GM21515 (cell line): ENCODE measurements around the gene RUSC2.
"Not testable (repeated sequence)": the region's sequence is repeated elsewhere in the genome, so short reads cannot be mapped to it uniquely, and the experiment has no call there.

Source experiments
- ATAC-seq: cut with Tn5 transposase; IDR thresholded peaks from one replicate; pipeline ENCODE4 v1.9.1; 2021; ENCODE audit not compliant: unreplicated experiment

The RUSC2 gene

DNA sequence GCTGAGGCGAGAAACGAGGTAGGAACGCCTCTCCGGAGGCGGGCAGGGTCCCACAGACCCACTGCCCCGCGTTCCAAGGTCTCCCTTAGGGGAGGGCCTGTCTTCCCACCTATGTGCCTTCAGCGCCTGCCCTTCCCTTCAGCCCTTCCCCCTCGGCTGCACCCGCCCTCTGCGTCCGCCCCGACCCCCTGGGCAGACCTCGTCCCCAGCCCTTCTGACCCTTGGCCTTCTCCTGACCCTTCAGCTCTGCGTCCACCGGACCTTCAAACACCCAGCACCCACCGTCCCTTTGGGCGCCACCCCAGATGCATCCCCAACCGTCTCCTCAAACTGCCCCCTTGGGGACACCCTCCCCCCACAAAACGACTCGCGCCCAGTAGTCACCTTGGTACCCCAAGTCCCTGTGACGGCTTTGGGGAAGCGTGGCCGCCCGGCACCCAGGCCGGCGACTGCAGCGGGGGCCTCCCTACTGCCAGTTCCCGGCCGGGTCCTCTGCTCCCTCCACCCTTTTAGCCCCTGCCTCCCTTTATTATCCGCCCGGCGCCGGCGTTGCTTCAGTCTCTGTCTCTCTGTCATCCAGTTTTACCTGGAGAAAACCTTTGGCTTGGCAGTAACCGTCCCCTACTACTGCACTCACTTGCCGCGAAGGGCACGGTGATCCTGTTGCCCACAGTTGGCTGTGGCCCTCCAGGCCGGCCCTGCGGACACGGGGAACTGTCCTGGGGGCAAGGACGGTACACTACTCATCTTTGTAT is 421 bp downstream of the RUSC2 start:
- no peak for ATAC-seq

GRCh38 chr9:35490910-35491465 is 1.1 kb downstream of the RUSC2 start:
- ATAC-seq = no peak

DNA sequence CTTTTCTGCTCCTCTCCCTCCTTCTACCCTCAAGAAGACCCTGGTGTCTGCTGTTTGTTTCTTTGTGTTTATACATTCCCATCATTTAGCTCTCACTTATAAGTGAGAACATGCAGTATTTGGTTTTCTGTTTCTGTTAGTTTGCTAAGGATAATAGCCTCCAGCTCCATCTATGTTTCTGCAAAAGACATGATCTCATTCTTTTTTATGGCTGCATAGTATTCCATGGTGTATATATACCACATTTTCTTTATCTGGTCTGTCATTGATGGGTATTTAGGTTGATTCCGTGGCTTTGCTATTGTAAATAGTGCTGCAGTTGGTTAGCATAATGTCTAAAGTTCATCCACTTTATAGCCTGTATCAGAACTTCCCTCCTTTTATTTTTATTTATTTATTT is 3.2 kb downstream of the RUSC2 start:
- not testable (repeated sequence) for ATAC-seq

DNA sequence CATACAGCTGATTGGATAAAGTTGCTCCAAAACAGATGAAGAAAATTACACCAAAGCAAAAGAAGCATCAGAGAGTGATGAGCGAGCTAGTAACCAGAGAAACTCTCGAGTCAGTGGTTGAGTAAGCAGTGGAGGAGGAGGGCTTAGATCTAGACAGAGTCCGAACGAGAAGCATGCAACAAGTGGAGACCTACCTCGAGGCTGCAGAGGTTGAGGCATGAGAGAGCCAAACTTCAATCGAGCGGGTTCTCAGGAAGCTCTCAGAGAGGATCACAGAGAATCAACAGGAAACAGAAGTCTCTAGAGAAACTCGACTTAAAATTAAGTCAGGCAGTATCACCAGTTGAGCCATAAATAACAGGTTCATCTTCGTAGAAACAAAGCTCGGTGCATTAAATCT is 6.1 kb downstream of the RUSC2 start:
- no peak for ATAC-seq

GRCh38 chr9:35498245-35498644 is 8.3 kb downstream of the RUSC2 start:
- ATAC-seq = not testable (repeated sequence)

GRCh38 chr9:35499029-35499700 is 9.3 kb downstream of the RUSC2 start:
- ATAC-seq = no peak

DNA sequence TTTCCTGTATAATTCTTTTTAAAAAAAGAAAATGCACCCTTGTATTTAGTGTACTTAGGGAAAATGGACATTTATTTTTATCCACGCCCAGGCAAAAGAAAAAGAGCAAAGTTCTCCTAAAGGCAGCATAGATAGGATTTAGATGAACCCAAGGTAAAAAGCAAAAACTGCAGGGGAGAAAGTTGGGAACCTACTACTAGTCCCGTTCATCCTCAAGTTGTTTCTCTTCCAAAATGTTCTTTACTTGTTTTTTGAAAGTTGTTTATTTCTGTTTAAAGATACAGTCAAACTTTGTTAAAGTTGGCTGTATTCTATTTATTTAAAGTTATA is 9.8 kb downstream of the RUSC2 start:
- ATAC-seq = no peak

GRCh38 chr9:35500130-35500748 is 10.3 kb downstream of the RUSC2 start:
- ATAC-seq = no peak

GRCh38 chr9:35501946-35502345 is 12.0 kb downstream of the RUSC2 start:
- ATAC-seq = no peak

DNA sequence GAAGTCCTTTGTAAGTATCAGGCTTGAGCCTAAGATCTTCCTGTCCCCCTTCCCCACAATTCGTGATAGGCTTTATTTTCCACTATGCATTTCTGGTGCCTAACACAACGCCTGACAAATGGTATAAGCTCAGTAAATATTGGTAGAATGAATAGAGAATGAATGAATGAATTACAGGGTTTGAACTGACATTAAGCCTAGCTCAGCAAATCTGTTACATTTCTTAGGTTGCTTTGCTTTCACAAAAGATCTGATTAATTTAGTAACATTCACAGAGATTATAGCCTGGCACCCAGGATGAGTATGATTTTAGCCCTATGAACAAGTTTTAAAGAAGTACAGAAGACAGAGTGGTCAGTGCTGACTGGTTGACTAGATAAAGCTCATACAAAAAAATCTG is 16.4 kb downstream of the RUSC2 start:
- no peak for ATAC-seq

- no peak for ATAC-seq
Measured at GRCh38 chr9:35508069-35508468, 18.2 kb downstream of the RUSC2 start.

GRCh38 chr9:35510383-35510753 is 20.5 kb downstream of the RUSC2 start:
- no peak for ATAC-seq

DNA sequence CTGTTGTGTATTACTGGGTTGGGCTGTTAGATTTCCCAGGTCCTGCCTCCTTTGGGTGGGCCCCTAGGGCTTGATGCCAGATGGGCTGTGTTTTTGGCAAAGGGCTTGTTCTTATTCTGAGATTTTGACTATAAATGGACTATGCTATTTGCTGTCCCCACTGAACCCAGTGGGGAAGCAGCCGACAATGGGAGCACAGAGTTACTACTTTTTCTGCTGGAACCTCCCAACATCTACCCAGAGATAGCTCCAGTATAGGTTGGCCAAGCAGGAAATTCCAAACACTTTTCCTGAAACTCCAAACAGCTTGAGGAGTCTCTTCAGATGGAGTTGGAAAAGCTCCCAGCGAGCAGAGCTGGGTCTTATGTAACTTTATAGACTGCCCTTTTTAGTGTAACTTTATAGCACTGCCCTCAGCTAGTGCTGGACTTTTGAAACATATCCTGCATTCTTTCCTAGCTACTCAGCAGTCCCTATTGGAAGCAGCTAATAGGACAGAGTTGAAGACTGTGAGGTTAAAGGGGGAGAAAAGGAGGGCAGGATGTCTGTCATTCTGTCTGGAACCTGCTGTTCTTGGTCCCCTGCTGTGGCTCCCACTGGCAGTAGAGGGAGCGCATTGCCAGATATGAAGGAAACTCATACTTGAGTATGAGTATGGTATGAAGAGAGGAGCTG is 21.0 kb downstream of the RUSC2 start:
- no peak for ATAC-seq

DNA sequence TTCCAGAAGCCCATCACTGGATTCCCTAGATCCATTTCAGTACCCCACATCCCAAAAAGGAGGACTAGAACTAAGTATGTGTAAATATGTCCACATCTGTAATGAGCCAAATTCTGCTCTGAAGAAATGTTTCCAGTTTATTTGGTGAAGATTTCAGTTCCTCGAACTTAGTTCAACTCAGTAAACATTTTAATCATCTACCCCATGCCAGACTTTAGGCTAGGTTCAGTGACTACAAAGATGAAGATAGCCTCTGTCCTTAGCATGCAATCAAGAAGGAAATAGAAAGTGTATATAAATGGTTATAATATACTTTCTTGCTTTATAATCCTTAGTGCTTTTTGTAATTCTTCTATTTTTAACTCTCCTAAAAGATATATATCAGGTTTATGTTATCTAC is 21.5 kb downstream of the RUSC2 start:
- no peak for ATAC-seq

DNA sequence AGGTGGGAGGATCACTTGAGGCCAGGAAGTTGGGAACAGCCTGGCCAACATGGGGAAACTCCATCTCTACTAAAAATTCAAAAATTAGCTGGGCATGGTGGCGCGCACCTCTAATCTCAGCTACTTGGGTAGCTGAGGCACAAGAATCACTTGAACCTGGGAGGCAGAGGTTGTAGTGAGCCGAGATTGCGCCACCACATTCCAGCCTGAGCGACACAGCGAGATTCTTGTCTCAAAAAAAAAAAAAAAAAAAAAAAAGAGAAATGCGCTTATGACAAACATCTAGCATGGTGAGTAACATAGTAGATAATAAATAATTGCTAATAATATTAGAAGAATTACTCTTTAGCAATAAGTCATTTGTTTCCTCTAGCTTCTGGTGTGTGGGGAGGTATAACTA is 25.9 kb downstream of the RUSC2 start:
- ATAC-seq = no peak

DNA sequence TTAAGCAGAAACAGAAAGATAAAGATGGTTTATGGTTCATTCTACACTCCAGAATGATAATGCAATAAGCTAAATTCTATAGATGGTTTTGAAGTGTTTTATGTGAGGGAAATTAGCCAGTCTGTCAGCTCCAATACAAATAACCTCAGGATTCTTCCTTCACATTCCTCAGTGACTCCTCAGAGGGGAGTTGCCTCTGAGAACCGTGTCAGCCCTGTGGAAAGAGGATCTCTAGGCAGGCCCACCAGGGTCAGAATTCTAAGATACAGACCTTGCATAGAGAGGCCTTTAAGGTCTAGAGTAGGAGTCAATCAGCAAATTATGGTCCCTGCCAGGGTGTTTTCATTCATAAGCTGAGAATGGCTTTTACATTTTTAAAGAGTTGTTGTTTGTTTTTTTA is 26.6 kb downstream of the RUSC2 start:
- no peak for ATAC-seq

DNA sequence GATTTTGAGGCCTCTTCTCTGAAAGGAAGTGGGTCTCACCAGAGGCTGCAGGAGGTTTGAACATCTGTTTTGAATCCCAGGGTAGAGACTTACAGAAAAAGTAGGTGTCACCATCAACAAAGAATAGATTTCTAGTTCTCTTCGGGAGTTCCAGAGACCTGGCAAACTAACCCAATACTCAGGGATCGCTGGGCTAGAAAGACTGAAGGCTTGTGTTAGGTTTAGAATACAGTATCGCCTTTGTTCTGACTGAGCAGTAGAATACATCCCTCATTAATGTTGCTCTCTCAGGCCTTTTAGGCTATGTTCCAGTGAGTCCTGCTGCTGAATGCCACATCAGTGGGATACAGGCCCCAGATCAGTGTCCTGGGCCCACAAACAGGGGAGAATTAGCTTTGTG is 27.2 kb downstream of the RUSC2 start:
- ATAC-seq = no peak

DNA sequence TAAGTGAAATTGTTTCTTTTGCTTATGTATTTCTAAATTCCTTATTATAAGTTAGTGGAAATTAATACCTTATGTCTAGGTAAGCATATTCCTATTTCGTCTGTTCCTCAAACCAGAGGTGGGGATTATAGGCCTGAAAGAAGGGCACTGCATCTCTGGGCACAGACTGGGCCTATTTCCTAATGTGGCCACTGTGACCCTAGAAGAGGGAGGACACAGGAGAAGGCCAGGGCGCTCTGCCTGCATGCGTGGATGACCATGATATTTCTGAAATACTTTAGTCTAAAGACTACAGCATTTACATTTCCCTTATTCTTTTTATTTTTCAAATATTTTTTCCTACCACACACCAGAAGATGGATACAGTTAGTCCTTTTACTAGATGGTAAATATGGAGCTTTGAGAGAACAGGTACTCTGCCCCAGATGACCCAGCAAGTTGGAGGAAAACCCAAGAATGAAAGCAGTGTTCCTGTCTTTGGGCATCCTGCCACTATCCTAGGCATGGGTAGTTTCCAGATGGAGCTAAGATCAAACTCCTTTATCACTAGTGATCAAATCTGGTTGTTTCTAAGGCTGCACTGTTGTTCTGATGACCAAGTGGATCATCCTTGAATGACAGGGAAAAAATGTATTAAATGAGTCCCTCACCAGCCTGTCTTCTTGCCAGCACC is 27.8 kb downstream of the RUSC2 start:
- ATAC-seq = no peak

DNA sequence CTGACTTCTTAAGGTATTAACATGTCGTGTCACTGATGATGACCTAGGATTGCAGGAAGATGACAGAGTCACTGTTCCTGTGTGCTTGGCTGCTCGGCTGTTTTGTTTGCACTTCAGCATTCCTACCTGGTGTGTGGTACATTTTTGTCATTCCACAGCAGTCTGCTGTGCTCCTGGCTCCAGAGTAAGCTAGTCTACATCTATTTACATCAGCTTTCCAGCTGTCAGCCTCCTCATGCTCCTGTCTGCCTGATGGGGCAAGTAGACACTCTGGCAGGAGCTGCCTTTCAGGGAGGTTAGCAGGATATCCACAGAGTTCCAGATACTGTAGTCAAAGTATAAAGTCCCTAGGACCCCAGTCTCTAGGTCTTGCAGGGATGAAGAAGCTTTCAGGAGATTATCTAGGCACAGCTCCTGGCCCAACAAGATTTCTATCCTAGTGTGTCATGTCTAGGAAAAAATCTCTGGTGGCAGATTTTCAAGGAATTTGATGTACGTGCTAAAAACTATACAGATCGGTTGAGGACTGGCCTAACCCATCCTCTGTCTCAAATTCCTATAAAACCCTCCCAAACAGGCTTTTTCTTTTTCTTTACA is 28.4 kb downstream of the RUSC2 start:
- no peak for ATAC-seq

- no peak for ATAC-seq
Measured at GRCh38 chr9:35518981-35519679, 29.2 kb downstream of the RUSC2 start.
